CD4-positive, alpha-beta T cell treated with Interleukin-6 at 100 ng/mL for 8 hours (primary cell): ENCODE results near the gene SIGLEC9.

Experiments
- DNase-seq: peaks from one replicate; pipeline ENCODE4 v3.0.0-alpha.2; 2020; ENCODE audit warnings: mixed read lengths, low spot score

The SIGLEC9 gene

DNA sequence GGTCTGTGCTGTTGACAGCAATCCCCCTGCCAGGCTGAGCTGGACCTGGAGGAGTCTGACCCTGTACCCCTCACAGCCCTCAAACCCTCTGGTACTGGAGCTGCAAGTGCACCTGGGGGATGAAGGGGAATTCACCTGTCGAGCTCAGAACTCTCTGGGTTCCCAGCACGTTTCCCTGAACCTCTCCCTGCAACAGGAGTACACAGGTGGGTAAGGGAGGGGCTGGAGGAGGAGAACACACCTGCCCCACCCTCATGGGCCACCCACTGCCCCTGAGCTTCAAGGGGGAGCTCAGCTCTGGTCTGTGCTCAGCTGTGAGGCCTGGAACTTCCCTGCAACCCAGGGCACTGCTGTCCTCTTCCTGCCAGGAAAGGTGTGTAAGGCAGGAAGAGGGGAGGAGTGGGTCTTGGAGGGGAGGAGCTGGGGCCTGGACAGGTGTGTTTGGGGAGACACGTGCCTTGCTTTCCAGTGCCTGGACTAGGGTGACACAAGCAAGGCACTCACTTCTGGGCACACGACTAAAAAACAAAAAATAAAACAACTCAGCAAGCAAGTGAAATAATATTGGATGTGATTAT is 21.3 kb downstream of the SIGLEC9 start:
- no peak for DNase-seq

DNA sequence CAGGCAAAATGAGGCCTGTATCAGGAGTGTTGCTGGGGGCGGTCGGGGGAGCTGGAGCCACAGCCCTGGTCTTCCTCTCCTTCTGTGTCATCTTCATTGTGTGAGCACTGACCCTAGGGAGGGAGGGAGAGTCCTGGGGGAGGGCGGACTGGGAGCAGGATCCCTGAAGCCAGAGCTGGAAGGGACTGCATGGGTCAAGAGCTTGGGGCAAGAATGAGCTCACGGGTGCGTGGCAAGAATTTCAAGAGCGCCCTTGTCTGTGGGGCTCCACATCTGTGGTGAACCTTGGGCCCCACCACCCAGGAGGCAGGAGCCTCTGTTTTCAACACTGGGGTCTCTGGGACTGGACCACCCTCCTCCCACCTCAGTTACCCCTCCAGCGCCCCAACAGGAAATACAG is 22.0 kb downstream of the SIGLEC9 start:
- DNase-seq = no peak

DNA sequence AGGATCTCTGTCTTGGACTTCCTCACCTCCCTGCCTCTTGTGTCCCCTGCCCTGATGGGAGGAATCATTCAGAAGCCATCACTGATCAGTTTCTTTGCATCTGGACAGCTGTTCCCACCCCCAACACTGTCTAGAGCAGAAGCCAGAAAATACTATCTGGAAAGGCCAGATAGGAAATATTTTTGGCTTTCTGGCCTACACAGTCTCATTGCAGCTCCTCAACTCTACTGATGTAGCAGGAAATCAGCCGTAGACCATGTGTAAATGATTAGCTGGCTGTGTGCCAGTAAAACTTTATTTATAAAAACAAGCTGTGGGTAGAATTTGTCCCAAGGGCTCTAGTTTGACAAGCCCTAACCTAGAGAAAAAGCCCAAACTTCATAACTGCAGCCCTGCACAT is 23.0 kb downstream of the SIGLEC9 start:
- no peak for DNase-seq

DNA sequence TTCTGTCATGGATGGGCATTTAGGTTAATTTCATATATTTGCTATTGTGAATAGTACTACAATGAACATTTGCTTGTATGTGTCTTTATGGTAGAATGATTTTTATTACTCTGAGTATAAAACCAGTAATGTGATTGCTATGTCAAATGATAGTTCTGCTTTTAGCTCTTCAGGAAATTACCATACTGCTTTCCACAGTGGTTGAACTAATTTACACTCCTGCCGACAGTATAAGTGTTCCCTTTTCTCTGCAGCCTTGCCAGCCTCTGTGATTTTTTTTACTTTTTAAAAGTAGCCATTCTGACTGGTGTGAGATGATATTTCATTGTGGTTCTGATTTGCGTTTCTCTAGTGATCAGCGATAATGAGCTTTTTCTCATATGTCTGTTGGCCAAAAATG is 23.9 kb downstream of the SIGLEC9 start:
- DNase-seq = no peak

DNA sequence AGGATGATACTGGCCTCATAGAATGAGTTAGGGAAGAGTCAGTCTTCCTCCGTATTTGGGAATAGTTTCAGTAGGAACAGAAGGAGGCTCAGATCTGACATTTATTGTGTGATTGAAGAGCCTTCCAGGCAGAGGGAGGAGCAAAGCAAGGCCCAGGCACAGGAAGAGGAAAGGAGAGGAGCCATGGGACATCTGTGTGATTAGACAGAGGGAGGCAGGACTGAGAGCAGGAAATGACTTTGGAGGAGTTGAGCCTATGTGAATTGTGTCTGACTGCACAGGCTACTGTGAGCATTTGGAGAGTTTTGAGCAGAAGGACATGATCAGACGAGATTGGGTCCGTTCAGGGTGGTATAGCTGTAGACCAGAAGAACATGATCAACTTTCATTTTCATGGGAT is 25.9 kb downstream of the SIGLEC9 start:
- no peak for DNase-seq

DNA sequence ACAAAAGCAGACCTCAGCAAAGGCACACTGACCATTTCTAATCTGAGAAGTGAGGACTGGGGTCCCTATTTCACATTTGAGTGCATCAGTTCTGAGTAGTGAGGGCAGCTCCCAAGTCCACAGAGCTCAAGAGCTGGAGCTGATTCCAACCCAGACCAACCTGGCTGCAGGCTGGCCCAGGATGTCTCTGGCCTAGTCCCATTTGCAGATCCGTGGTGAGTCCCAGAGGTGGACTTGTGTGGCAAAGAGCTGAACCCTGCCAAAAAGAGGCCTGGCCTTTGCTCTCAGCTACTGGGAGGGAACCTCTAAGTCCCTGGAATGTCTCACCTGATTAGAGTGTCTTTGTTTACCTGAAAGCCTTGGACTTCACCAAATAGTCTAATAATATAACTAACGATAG is 32.0 kb downstream of the SIGLEC9 start:
- no peak for DNase-seq

DNA sequence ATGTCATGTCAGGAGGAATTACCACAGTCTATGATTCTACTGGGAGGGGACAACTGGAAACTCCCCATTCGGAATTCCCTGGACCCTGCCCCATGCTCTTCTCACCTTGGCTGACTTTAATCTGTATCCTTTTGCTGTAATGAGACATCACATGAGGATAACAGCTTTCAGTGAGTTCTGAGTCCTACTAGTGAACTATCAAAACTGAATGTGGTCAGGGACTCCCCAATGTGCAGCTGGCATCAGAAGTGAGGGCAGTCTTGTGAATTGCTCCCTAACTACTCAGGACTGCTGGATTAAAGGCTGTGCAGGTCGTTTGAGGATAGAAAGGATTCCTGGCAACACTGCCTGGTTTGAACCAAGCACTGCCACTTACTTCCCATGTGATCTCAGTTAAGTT is 32.6 kb downstream of the SIGLEC9 start:
- no peak for DNase-seq

DNA sequence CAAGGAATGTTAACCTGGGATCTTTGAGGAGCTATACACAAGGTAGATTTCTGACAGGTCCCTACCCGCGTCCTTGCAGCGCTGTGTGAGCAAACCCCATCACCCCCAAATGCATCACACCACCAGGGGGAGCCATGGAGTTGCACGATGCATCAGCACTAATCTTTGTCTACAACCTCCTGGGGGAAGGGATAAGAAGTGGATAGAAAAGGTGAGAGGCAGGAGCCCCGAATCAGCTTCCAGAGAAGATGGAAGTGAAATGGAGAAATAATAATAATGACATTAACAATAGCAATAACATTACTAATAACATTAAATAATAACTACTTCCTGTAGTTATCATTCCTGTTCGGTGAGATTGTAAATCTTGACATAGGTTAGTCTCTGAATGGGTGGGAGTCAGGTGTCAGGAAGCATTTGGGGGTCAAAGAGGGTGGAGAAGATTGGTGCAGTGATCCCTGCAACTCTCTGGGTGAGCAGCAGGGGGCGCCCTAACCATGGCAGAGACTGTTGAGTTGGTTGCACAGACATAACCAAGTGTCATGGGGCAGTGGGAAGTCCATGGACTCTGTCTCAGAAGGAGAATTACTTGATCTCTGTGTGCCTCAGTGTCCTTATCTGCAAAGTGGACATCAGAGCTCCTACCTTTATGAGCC is 33.9 kb downstream of the SIGLEC9 start:
- DNase-seq = peak; percentile 65

DNA sequence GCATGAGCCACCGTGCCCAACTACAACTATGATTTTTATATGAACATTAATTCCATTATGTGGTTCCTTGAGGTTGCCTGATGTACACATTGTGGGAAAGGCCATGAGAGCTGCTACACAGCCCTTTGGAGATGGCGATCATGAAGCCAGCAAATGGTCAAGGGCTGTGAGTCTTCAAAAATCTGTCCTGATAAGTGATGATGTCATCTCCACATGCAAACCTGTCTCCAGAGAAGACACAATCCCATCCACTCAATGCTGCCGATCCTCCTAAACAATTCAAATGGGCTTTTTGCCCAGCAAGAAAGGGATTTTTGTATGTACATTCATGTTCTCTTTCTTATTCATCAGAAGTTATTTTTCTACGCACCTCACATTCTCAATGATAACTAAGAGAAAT is 35.0 kb downstream of the SIGLEC9 start:
- DNase-seq = no peak

DNA sequence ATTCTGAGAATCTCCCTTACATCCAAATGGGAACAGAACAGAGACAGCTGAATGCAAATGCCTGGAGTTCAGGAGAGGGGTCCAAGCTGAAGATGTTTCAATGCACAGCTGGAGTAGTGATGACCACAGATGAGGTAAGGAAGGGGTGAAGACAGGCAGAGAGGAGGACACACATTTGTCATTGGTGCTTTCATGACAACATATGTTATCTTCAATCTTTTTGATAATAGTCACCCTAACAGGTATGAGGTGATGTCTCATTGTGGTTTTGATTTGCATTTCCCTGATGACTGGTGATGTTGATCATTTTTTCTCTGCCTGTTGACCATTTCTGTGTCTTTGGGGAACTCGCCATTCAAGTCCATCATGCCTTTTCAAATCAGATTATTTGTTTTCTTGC is 36.6 kb downstream of the SIGLEC9 start:
- no peak for DNase-seq

DNA sequence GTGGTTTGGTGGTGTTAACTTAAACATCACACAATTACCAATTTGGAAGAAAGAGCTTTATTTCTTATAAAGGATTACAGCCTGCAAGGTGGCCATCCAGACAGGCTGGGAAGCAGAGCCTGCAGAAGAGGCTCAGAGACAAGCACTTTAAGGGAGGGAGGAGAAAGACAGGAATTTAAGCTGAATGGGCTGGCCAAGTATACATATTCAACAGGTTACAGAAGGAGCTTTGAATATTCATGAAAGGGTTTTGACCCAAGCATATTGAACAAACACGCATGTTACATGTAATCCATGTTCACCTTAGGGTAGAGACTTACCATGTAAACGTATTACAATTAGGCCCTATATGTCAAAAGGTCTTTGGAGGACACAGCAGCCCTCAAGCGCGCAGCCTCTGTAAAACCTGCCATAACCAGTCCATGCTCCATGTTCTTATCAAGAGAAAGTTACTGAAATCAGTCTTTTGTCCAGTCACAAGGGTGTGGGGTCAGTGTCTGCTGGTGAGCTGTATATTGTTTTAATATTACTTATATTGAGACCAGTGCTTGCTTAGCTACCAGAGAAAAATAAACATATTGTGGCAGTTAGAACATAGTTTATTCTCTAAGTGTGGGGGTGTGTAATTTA is 37.3 kb downstream of the SIGLEC9 start:
- no peak for DNase-seq

DNA sequence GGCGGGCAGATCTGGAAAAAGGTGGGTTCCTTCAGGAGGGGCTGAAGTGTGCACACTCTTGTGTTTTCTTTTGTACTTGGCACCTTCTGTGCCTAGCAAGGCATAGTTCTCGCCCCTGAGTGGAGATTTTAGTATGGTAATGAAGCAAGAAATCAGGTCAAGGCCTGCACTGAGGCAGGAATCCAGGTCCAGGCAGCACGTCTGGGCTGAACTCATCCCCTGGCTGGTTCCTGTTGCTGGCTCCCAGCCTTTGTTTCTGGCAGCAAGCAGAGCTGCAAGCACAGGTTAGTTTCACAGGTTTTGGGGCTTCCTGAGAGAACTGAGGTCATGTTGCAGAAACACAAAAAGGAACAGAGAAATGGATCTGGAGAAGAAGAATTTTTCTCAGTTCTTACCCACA is 38.6 kb downstream of the SIGLEC9 start:
- no peak for DNase-seq

DNA sequence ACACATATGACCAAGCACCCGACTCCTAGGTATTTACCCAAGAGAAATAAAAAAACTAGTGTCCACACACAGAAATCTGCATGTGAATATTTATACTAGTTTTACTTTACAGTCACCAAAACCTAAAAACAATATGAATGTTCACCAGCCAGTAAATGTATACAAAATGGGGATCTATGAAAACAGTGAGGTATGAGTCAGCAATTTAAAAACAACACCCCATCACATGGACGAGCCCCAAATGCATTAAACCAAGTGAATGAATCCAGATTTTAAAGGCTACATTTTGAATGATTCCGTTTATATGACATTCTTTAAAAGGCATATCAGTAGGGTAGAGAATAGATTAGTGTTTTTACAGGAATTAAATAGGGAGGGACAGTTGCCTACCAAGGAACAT is 39.5 kb downstream of the SIGLEC9 start:
- no peak for DNase-seq

DNA sequence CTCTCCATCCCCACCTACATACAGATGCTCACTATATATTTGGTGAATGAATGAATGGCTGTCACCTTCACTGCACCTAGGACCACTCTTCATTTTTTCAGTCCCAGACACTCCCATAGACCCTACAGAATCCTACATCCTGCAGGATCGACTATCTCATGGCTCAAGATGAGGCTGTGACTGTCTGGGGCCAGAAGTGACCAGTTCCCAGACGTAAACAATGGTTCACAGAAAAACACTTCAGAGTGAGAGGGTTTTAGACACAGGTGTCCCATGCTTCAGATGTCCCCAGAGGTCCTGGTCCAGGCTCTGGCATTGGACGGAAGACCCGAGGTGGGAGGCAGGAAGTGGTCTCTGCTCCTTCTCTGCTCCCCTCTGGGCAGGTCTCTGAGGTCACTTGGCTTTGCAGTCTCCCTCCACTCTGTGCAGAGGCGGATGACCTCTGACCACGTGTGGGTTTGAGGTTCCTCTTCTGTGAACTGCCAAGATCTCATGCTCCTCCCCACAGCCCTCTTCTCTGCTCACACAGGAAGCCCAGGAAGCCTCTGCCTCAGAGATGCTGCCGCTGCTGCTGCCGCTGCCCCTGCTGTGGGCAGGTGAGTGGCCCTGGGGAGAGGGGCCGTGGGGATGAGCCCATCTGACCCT is 42.3 kb downstream of the SIGLEC9 start:
- DNase-seq = peak; percentile 15

DNA sequence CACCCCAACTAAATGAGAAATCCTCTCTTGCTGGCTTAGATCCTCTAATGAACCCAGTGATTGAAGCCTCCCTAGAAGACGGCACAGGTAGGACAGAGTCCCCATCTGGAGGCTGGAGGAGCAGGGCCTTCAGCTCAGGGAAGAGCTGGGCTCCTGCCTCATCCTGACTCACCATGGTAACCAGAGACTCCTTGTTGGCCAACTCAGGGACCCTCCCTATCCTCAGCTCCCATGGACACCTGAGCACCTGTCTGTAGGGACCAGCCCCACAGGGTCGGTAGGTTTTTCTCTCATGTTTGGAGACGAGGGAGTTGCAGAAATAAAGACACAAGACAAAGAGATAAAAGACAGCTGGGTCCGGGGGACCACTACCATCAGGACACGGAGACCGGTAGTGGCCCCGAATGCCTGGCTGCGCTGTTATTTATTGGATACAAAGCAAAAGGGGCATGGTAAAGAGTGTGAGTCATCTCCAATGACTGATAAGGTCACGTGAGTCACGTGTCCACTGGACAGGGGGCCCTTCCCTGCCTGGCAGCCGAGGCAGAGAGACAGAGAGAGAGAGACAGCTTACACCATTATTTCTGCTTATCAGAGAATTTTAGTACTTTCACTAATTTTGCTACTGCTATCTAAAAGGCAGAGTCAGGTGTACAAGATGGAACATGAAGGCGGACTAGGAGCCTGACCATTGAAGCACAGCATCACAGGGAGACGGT is 44.0 kb downstream of the SIGLEC9 start:
- no peak for DNase-seq

DNA sequence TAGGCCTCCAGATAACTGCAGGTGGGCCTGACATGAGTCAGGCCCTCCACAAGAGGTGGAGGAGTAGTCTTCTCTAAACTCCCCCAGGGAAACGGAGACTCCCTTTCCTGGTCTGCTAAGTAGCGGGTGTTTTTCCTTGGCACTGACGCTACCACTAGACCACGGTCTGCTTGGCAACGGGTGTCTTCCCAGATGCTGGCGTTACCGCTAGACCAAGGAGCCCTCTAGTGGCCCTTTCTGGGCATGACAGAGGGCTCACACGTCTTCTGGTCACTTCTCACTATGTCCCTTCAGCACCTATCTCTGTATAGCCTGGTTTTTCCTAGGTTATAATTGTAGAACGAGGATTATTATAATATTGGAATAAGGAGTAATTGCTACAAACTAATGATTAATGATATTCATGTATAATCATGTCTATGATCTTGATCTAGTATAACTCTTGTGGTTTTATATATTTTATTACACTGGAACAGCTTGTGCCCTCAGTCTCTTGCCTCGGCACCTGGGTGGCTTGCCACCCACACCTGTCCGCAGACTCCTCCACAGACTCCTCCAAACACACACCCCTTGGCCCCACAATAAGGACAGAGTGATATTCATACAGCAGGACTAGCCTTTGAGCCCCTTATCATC is 44.7 kb downstream of the SIGLEC9 start:
- peak; percentile 55 for DNase-seq

DNA sequence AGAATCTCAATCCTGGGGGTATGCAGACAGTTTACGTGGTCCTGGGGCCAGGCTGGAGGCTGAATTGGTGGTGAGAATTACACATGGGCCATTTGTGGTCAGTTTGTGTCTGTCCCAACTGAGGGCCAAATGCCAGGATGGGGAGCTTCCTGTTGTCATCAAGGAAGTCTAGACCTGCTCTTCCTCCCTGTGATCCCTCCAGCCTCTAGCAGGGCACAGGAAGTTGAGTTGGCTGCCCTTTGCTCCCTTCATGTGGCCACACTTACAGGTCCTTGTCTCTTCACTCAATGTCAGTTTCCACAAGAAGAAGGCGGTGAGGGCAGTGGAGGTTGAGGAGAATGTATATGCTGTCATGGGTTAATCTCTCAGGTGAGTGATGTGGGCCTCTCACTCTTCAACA is 47.5 kb downstream of the SIGLEC9 start:
- DNase-seq = no peak

DNA sequence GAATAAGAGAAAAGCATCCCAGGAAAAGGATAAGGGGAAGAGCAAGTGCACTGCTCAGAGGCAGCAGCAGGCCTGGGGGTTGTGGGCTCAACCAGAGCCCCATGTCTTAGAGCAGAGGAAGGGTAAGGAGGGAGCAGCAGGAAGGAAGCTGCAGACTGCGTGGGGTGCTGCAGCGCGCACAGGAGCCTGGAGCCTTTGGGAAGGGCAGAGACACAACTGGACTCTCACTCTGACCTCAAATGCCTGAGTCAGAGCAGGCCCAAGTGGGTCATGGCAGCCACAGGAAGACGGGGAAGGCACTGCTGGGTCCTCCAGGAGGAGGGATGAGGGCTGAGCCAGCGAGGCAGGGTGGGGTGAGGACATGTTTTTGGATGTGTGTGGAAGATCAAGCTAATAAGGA is 49.0 kb downstream of the SIGLEC9 start:
- DNase-seq = no peak

DNA sequence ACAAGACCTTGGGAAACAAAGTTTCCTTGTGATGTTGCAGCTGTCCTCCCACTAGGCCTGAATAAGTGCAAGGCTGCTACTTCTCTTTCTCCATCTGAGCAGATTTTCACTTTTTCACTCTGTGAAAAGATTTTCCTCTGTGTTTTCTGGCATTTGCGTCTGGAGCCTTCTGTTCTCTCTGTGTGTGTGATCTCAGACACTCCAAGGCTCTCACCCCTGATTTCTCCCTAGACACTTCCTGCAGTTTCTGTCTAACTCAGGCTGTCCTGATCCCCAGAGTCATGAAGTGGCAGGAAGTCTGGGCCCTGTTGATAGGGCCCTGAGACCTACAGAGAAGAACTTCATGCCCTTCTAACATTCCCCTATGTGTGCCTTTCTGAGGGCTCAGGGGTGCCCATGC is 54.5 kb downstream of the SIGLEC9 start:
- DNase-seq = no peak
